HepG2 (cell line): ENCODE results near the gene L3MBTL3. TPM values are rescaled to one million over a fixed set of nuclear protein-coding genes. Genes with fewer than 3 reads are reported as not detected.

Experiments used
- ATAC-seq: fragments of 200-7000 bp; cut with Tn5 transposase; 3 replicates; pipeline ENCODE4 v1.9.1; 2020; ENCODE audit warnings: mild to moderate bottlenecking, moderate library complexity
- BruUV-seq: library from RNA; stranded (reverse); fragments of 400-500 nt; replicated peaks from 2 replicates; lab custom pipeline; 2021; lab: Mats Ljungman, UMichigan
- CTCF ChIA-PET: fragments of 300-600 bp; formaldehyde crosslinking; extraction: SDS; loops from one replicate; lab custom pipeline; 2021; ENCODE audit warnings: low total read pairs, inconsistent platforms, low intra/inter-chr PET ratio; lab: Yijun Ruan, JAX
- POLR2A ChIA-PET: fragments of 350-600 bp; sonication (Branson Sonifier 250); formaldehyde crosslinking; loops from one replicate; lab custom pipeline; 2020; ENCODE audit warnings: antibody characterized with exemption, inconsistent platforms; lab: Yijun Ruan, JAX
- DNase-seq: peaks from one replicate; pipeline ENCODE4 v3.0.0-alpha.2; 2015; ENCODE audit warnings: low spot score
- FAIRE-seq: peaks from 3 replicates; lab custom pipeline; 2011; peaks lifted over from hg19 to GRCh38; lab: Jason Lieb, UNC
- H2AFZ ChIP-seq: one replicate; pipeline ENCODE4 v1.6.1; 2011; ENCODE audit warnings: low read length, inconsistent platforms
- H3K27ac ChIP-seq: fragments of 300-600 bp; 3 replicates; pipeline ENCODE4 v1.8.0; 2011; ENCODE audit warnings: mixed run types, mild to moderate bottlenecking, mixed read lengths, low read length, inconsistent platforms; ENCODE audit not compliant: insufficient read depth; ENCODE audit errors: extremely low read length
- H3K27me3 ChIP-seq, 2 experiments: fragments of 200-600 bp in 1 of 2; 2 replicates in 1 of 2; 3 replicates in 1 of 2; pipeline versions ENCODE4 v1.6.0 to v1.8.0; 2011; ENCODE audit warnings: low read length in 2 of 2, mild to moderate bottlenecking in 2 of 2, moderate library complexity in 2 of 2, inconsistent platforms in 1 of 2; ENCODE audit not compliant: insufficient read depth in 2 of 2, control insufficient read depth in 1 of 2
- H3K36me3 ChIP-seq, 2 experiments: fragments of 200-600 bp in 1 of 2; replicated peaks in 1 of 2; 2 replicates in 1 of 2; 3 replicates in 1 of 2; pipeline versions ENCODE4 v1.5.1 to v1.8.0; 2011; ENCODE audit warnings: low read length in 2 of 2, inconsistent platforms in 1 of 2; ENCODE audit not compliant: insufficient read depth in 2 of 2, control insufficient read depth in 1 of 2
- H3K4me1 ChIP-seq: 2 replicates; pipeline ENCODE4 v1.5.1; 2012; ENCODE audit warnings: low read length, inconsistent platforms; ENCODE audit not compliant: insufficient read depth
- H3K4me2 ChIP-seq: 2 replicates; pipeline ENCODE4 v1.6.0; 2011; ENCODE audit warnings: low read depth, low read length, inconsistent platforms
- H3K4me3 ChIP-seq, 3 experiments: fragments of 200-600 bp in 1 of 3; sonication (generic), shearing (Covaris generic) in 1 of 3; replicated peaks in 1 of 3; 2 replicates each; pipeline ENCODE4 v1.5.1; 2011 to 2016; ENCODE audit warnings: low read length in 3 of 3, inconsistent platforms in 2 of 3, low read depth in 2 of 3, mild to moderate bottlenecking in 2 of 3, control low read depth in 1 of 3, mixed read lengths in 1 of 3; ENCODE audit not compliant: insufficient read depth in 1 of 3
- H3K79me2 ChIP-seq: one replicate; pipeline ENCODE4 v1.6.1; 2011; ENCODE audit warnings: low read length, inconsistent platforms; ENCODE audit not compliant: insufficient read depth
- H3K9ac ChIP-seq: 2 replicates; pipeline ENCODE4 v1.6.0; 2011; ENCODE audit warnings: mild to moderate bottlenecking, low read depth, low read length, inconsistent platforms; ENCODE audit not compliant: insufficient read depth
- H3K9me3 ChIP-seq: 2 replicates; pipeline ENCODE4 v1.5.1; 2012; ENCODE audit warnings: mild to moderate bottlenecking, low read length
- H4K20me1 ChIP-seq: 2 replicates; pipeline ENCODE4 v1.6.0; 2011; ENCODE audit warnings: inconsistent platforms, mild to moderate bottlenecking, low read length, moderate library complexity; ENCODE audit not compliant: insufficient read depth
- KLF9 ChIP-seq: IDR thresholded peaks from 2 replicates; pipeline ENCODE4 v1.6.1; 2016; ENCODE audit warnings: low read depth
- PHF20 ChIP-seq: sonication (generic); formaldehyde crosslinking; IDR thresholded peaks from 2 replicates; pipeline ENCODE4 v1.5.0; 2020; ENCODE audit warnings: mild to moderate bottlenecking, missing genetic modification reagents
- TBX2 ChIP-seq: sonication (generic); formaldehyde crosslinking; IDR thresholded peaks from 2 replicates; pipeline ENCODE4 v1.5.0; 2020; ENCODE audit warnings: missing genetic modification reagents, mild to moderate bottlenecking, borderline replicate concordance
- ZNF20 ChIP-seq: sonication (generic); formaldehyde crosslinking; IDR thresholded peaks from 2 replicates; pipeline ENCODE4 v1.4.0; 2020; ENCODE audit warnings: mild to moderate bottlenecking, moderate library complexity, missing genetic modification reagents
- ZNF234 ChIP-seq: sonication (generic); formaldehyde crosslinking; conservative IDR thresholded peaks from 2 replicates; pipeline ENCODE4 v1.5.1; 2020; ENCODE audit warnings: mild to moderate bottlenecking, missing genetic modification reagents
- ZNF816 ChIP-seq: sonication (generic); formaldehyde crosslinking; IDR thresholded peaks from 2 replicates; pipeline ENCODE4 v1.8.0; 2022; ENCODE audit warnings: missing genetic modification reagents, mild to moderate bottlenecking, borderline replicate concordance
- ZNF883 ChIP-seq: sonication (generic); formaldehyde crosslinking; IDR thresholded peaks from 2 replicates; pipeline ENCODE4 v1.5.1; 2020; ENCODE audit warnings: mild to moderate bottlenecking, missing genetic modification reagents; ENCODE audit errors: not compliant biosample characterization
- ZZZ3 ChIP-seq: sonication (generic); formaldehyde crosslinking; IDR thresholded peaks from 2 replicates; pipeline ENCODE4 v1.4.0; 2020; ENCODE audit warnings: missing genetic modification reagents, mild to moderate bottlenecking, borderline replicate concordance
- WGBS: methylation state at CpG from one replicate; pipeline ENCODE4 v1.1.6; 2017; ENCODE audit warnings: low lambda C conversion rate; 5-methylcytosine and 5-hydroxymethylcytosine counted together
- in situ Hi-C: cut with HindIII; loops from 2 replicates; pipeline ENCODE4 v1.10.0; 2017; ENCODE audit warnings: low pct_unique_long_range_greater_than_20kb; ENCODE audit not compliant: extremely low pct_ligation_motif_present
- intact Hi-C: fragments of 100-400 bp; cut with micrococcal nuclease; formaldehyde crosslinking; loops from one replicate; pipeline ENCODE4 v1.10.0; 2022; ENCODE audit not compliant: unreplicated experiment
- polyA plus RNA-seq, 8 experiments: library from polyadenylated mRNA; depleted of rRNA in 3 of 8; stranded (reverse) in 7 of 8; unstranded in 1 of 8; fragments of >200 nt; fragmentation: Illumina TruSeq in 4 of 8; extraction: Trizol in 4 of 8; gene quantifications; 2 replicates each; pipeline versions ENCODE4 v1.2.1 to v1.2.3, GENCODE V29; 2011 to 2016; ENCODE audit warnings: low read depth in 4 of 8, missing spikeins in 1 of 8, mixed read lengths in 1 of 8; ENCODE audit not compliant: insufficient read depth in 1 of 8
- total RNA-seq, 5 experiments: library from RNA; depleted of rRNA; stranded (reverse); fragments of >200 nt; fragmentation: Illumina TruSeq; extraction: Trizol; gene quantifications; 2 replicates each; pipeline ENCODE4 v1.2.3, GENCODE V29; 2016; ENCODE audit warnings: low read depth in 1 of 5

Gene L3MBTL3
- total and polyA plus RNA-seq, 2 of the 13 experiments (the other 11 are each of a cell fraction or from before 2014, with no cell fraction given): 1.5 to 2.5 TPM

GRCh38 chr6:130063806-130064205 is 45.4 kb downstream of the L3MBTL3 start:
- H4K20me1 ChIP-seq: no peaks in the 10 kb centered on the region
- no peaks in the 10 kb centered on the region for H3K4me1 ChIP-seq
- no peak for TF ChIP-seq KLF9
- no peak for TF ChIP-seq TBX2 (CRISPR knock-in tag)
- no peak for TF ChIP-seq ZNF20
- no peak for TF ChIP-seq ZNF234 (CRISPR knock-in tag)
- no peak for TF ChIP-seq PHF20 (CRISPR knock-in tag)
- TF ChIP-seq ZNF883: no peak
- no peak for TF ChIP-seq ZZZ3 (CRISPR knock-in tag)
- no peaks in the 10 kb centered on the region for H3K9me3 ChIP-seq
- H3K4me2 ChIP-seq: no peak overlapping the region
- H3K27me3 ChIP-seq: no peaks in the 10 kb centered on the region
- 34% methylated on average over 5 of the region's 5 CpGs for WGBS
- intact Hi-C loops (no loop called here), in situ Hi-C loops (no loop called here)
- FAIRE-seq (no peak), DNase-seq (no peak), ATAC-seq (no peak)
- POLR2A ChIA-PET: no interaction called here
- no peak overlapping the region for H3K27ac ChIP-seq
- H3K36me3 ChIP-seq: no peaks in the 10 kb centered on the region
- H3K4me3 ChIP-seq: no peak overlapping the region
- CTCF ChIA-PET: no interaction called here
- no TSS peak for BruUV-seq
- no peaks in the 10 kb centered on the region for H3K79me2 ChIP-seq
- no peak overlapping the region for H3K9ac ChIP-seq
- no peak overlapping the region for H2AFZ ChIP-seq

GRCh38 chr6:130065609-130066156 is 47.3 kb downstream of the L3MBTL3 start:
- Histone ChIP-seq H3K4me3 (no peak overlapping the region), H3K9me3 (no peaks in the 10 kb centered on the region), H3K27ac (no peak overlapping the region), H3K27me3 (no peaks in the 10 kb centered on the region), H2AFZ (no peak overlapping the region), H3K4me1 (no peaks in the 10 kb centered on the region), H4K20me1 (no peaks in the 10 kb centered on the region), H3K4me2 (no peak overlapping the region), H3K9ac (no peak overlapping the region), H3K79me2 (no peaks in the 10 kb centered on the region), H3K36me3 (no peaks in the 10 kb centered on the region)
- in situ Hi-C loops: no loop called here
- DNase-seq (no peak), FAIRE-seq (no peak), ATAC-seq (peak; percentile 38; the same call in 1 of the 3 replicates)
- TF ChIP-seq ZNF816 (CRISPR knock-in tag): no peak
- CTCF ChIA-PET: no interaction called here
- intact Hi-C loops: no loop called here
- 60% methylated on average over 5 of the region's 5 CpGs for WGBS
- BruUV-seq: no TSS peak
- POLR2A ChIA-PET: no interaction called here
